Choroid plexus epithelial cell (primary cell): ENCODE measurements around the gene CLSTN2.

Source experiments
- DNase-seq: peaks from one replicate; pipeline ENCODE4 v3.0.0-alpha.2; 2010; ENCODE audit warnings: low read depth
- H3K4me3 ChIP-seq: 2 replicates; pipeline ENCODE4 v1.5.1; 2011; ENCODE audit warnings: low read depth, mild to moderate bottlenecking, control low read depth, low read length, moderate library complexity
- CTCF ChIP-seq: conservative IDR thresholded peaks from 2 replicates; pipeline ENCODE4 v1.5.1; 2011; ENCODE audit warnings: low read depth, mild to moderate bottlenecking, control low read depth, inconsistent platforms, low read length, moderate library complexity

The CLSTN2 gene

GRCh38 chr3:140351466-140351865, 416.5 kb downstream of the CLSTN2 start:
- TF ChIP-seq CTCF: no peak
- no peak overlapping the region for H3K4me3 ChIP-seq
- DNase-seq: no peak

- no peak for DNase-seq
- no peak overlapping the region for H3K4me3 ChIP-seq
- TF ChIP-seq CTCF: no peak
Measured at GRCh38 chr3:140355481-140355880, 420.5 kb downstream of the CLSTN2 start.

DNA sequence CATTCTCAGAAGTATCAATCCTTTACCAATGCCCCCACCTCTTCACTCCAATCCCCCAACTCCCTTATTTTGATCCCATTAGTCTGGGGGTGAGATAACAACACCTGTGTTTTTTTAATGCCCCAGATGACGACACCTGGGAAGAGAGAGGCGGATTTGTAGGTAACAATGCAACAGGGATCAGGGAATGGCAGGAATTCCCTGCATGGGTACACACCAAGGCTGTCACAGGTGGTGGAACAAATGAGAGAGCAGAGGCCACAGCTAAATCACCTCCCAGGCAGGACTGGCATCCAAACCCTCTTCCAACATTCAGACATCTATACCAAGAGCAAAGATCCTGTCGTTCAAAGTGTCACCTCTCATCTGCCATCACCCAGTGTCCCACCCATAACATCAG, 423.7 kb downstream of the CLSTN2 start:
- no peak for TF ChIP-seq CTCF
- DNase-seq: no peak
- H3K4me3 ChIP-seq: no peak overlapping the region

DNA sequence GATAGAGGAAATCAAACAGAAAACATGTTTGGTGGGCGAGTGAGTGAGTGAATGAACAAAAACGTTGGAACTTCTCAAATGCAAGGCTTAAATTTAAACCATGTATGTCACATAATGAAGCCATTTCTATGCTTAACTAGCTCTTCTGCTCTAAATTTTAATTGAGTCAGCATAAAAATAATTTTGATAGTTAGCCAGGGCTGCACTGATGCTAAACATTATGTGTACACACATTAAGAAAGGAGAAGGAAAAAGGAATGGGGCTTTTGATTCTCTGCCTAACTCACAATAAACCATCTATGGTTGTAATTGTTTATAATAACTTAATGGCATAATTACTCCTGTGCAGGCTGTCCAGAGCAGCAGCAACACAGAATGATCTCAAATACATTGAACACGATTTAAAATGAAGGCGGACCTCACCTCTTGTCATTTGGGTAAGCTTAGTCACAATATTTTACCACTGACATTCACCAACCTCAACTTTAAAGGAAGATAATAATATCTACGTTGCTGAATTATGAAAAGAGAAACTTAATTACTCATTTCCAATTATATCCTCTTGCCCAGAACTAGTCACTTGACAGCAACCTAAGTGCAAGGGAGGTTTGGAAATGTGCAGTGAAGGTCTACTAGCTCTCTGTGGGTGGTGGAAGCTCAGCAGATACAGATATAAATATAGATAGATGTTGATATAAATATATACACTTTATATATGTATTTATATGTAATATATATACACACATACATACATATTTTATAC, 424.4 kb downstream of the CLSTN2 start:
- no peak for DNase-seq
- no peak overlapping the region for H3K4me3 ChIP-seq
- no peak for TF ChIP-seq CTCF

- TF ChIP-seq CTCF: peak; percentile 19
- peak; percentile 6 for DNase-seq
- no peak overlapping the region for H3K4me3 ChIP-seq
Measured at GRCh38 chr3:140360332-140360731, 425.3 kb downstream of the CLSTN2 start.

DNA sequence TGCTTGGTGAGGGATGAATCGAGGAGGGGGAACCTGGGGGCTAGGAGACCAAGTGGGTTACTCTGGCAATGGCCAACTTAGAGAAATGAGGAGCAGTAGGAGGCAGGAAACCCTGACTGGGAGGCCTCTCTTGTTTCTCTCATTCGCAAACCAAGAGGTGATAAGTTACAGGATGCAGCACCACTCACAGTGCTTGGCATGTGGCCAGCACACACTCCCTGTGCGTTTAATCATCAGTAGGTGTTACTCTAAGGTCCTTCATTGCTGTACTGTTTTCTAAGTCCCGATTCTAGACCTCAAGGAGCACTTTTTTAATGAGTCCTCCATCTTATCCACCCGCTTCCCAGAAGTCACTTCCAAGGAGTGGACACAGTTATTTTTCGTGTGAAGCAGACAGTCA, 428.8 kb downstream of the CLSTN2 start:
- TF ChIP-seq CTCF: no peak
- peak; percentile 18 for DNase-seq
- H3K4me3 ChIP-seq: no peak overlapping the region
